SK-N-SH treated with all-trans-retinoic acid at 6 μM for 48 hours (cell line): ENCODE results near the gene AGAP1.

ENCODE experiments used
- ATAC-seq: fragments of 200-7000 bp; cut with Tn5 transposase; 3 replicates; pipeline ENCODE4 v1.9.1; 2020; ENCODE audit warnings: mild to moderate bottlenecking, moderate library complexity
- ARNTL ChIP-seq: fragments of 450-650 bp; formaldehyde crosslinking; IDR thresholded peaks from 2 replicates; pipeline ENCODE4 v1.5.0; 2020; ENCODE audit warnings: low read depth, mild to moderate bottlenecking, moderate library complexity, borderline replicate concordance
- BACH2 ChIP-seq: fragments of 250-450 bp; sonication (Bioruptor Pico); IDR thresholded peaks from 2 replicates; pipeline ENCODE4 v1.9.0; 2021; ENCODE audit warnings: mild to moderate bottlenecking, borderline replicate concordance
- CREB5 ChIP-seq: fragments of 250-450 bp; sonication (Bioruptor Pico); IDR thresholded peaks from 2 replicates; pipeline ENCODE4 v1.5.1; 2020; ENCODE audit warnings: low read depth, mild to moderate bottlenecking, moderate library complexity
- CSDC2 ChIP-seq: fragments of 250-450 bp; sonication (Bioruptor Pico); IDR thresholded peaks from 2 replicates; pipeline ENCODE4 v1.5.0; 2020; ENCODE audit warnings: mild to moderate bottlenecking, moderate library complexity
- GLIS3 ChIP-seq: fragments of 250-450 bp; sonication (Bioruptor Pico); IDR thresholded peaks from 2 replicates; pipeline ENCODE4 v1.5.0; 2020; ENCODE audit warnings: mild to moderate bottlenecking, moderate library complexity
- ISL1 ChIP-seq: fragments of 250-450 bp; sonication (Bioruptor Pico); IDR thresholded peaks from 2 replicates; pipeline ENCODE4 v2.1.2; 2022; ENCODE audit warnings: mild to moderate bottlenecking, moderate library complexity
- OSR1 ChIP-seq: fragments of 250-450 bp; sonication (Bioruptor Pico); IDR thresholded peaks from 2 replicates; pipeline ENCODE4 v1.8.0; 2022; ENCODE audit warnings: moderate library complexity, mild to moderate bottlenecking, inconsistent platforms
- POU6F1 ChIP-seq: fragments of 250-450 bp; sonication (Bioruptor Pico); IDR thresholded peaks from 2 replicates; pipeline ENCODE4 v1.8.0; 2021; ENCODE audit warnings: low read depth, mild to moderate bottlenecking, moderate library complexity, borderline replicate concordance
- PPARA ChIP-seq: fragments of 250-450 bp; sonication (Bioruptor Pico); IDR thresholded peaks from 2 replicates; pipeline ENCODE4 v1.5.0; 2020; ENCODE audit warnings: mild to moderate bottlenecking, borderline replicate concordance
- RARB ChIP-seq: fragments of 250-450 bp; sonication (Bioruptor Pico); IDR thresholded peaks from 2 replicates; pipeline ENCODE4 v1.8.0; 2021; ENCODE audit warnings: mild to moderate bottlenecking, moderate library complexity
- SNAI2 ChIP-seq: fragments of 250-450 bp; sonication (Bioruptor Pico); IDR thresholded peaks from 2 replicates; pipeline ENCODE4 v1.5.0; 2020; ENCODE audit warnings: mild to moderate bottlenecking, moderate library complexity
- TCF4 ChIP-seq: fragments of 250-450 bp; sonication (Bioruptor Pico); IDR thresholded peaks from 2 replicates; pipeline ENCODE4 v1.8.0; 2021; ENCODE audit warnings: mild to moderate bottlenecking, moderate library complexity, borderline replicate concordance
- TOX ChIP-seq: fragments of 250-450 bp; sonication (Bioruptor Pico); IDR thresholded peaks from 2 replicates; pipeline ENCODE4 v1.8.0; 2021; ENCODE audit warnings: mild to moderate bottlenecking, moderate library complexity, borderline replicate concordance
- ZC3H10 ChIP-seq: fragments of 250-450 bp; sonication (Bioruptor Pico); IDR thresholded peaks from 2 replicates; pipeline ENCODE4 v1.5.1; 2021; ENCODE audit warnings: mild to moderate bottlenecking, moderate library complexity
- ZFP3 ChIP-seq: fragments of 250-450 bp; sonication (Bioruptor Pico); IDR thresholded peaks from 2 replicates; pipeline ENCODE4 v1.5.0; 2020; ENCODE audit warnings: mild to moderate bottlenecking, moderate library complexity
- ZFP30 ChIP-seq: fragments of 450-650 bp; formaldehyde crosslinking; IDR thresholded peaks from 2 replicates; pipeline ENCODE4 v1.5.0; 2022; ENCODE audit warnings: mild to moderate bottlenecking, moderate library complexity
- ZNF565 ChIP-seq: fragments of 450-650 bp; formaldehyde crosslinking; conservative IDR thresholded peaks from 2 replicates; pipeline ENCODE4 v1.5.0; 2020; ENCODE audit warnings: low read depth, mild to moderate bottlenecking, moderate library complexity
- ZNF70 ChIP-seq: fragments of 450-650 bp; formaldehyde crosslinking; IDR thresholded peaks from 2 replicates; pipeline ENCODE4 v1.5.0; 2020; ENCODE audit warnings: mild to moderate bottlenecking, moderate library complexity
- ZNF8 ChIP-seq: fragments of 450-650 bp; formaldehyde crosslinking; IDR thresholded peaks from 2 replicates; pipeline ENCODE4 v1.5.0; 2020; ENCODE audit warnings: mild to moderate bottlenecking, moderate library complexity
- TF ChIP-seq, protein P1 (sequence below): fragments of 250-450 bp; sonication (Bioruptor Pico); IDR thresholded peaks from 2 replicates; pipeline ENCODE4 v1.5.0; 2020; ENCODE audit warnings: mild to moderate bottlenecking, moderate library complexity

Gene AGAP1

GRCh38 chr2:235954281-235954680 lies 460.4 kb downstream of the AGAP1 start (continued):
- TF ChIP-seq, protein P1, sequence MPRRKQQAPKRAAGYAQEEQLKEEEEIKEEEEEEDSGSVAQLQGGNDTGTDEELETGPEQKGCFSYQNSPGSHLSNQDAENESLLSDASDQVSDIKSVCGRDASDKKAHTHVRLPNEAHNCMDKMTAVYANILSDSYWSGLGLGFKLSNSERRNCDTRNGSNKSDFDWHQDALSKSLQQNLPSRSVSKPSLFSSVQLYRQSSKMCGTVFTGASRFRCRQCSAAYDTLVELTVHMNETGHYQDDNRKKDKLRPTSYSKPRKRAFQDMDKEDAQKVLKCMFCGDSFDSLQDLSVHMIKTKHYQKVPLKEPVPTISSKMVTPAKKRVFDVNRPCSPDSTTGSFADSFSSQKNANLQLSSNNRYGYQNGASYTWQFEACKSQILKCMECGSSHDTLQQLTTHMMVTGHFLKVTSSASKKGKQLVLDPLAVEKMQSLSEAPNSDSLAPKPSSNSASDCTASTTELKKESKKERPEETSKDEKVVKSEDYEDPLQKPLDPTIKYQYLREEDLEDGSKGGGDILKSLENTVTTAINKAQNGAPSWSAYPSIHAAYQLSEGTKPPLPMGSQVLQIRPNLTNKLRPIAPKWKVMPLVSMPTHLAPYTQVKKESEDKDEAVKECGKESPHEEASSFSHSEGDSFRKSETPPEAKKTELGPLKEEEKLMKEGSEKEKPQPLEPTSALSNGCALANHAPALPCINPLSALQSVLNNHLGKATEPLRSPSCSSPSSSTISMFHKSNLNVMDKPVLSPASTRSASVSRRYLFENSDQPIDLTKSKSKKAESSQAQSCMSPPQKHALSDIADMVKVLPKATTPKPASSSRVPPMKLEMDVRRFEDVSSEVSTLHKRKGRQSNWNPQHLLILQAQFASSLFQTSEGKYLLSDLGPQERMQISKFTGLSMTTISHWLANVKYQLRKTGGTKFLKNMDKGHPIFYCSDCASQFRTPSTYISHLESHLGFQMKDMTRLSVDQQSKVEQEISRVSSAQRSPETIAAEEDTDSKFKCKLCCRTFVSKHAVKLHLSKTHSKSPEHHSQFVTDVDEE (CRISPR knock-in tag): no peak
- TF ChIP-seq ZFP30 (CRISPR knock-in tag): no peak
- no peak for TF ChIP-seq ZNF70 (CRISPR knock-in tag)
- no peak for TF ChIP-seq RARB (CRISPR knock-in tag)
- TF ChIP-seq ARNTL: no peak

DNA sequence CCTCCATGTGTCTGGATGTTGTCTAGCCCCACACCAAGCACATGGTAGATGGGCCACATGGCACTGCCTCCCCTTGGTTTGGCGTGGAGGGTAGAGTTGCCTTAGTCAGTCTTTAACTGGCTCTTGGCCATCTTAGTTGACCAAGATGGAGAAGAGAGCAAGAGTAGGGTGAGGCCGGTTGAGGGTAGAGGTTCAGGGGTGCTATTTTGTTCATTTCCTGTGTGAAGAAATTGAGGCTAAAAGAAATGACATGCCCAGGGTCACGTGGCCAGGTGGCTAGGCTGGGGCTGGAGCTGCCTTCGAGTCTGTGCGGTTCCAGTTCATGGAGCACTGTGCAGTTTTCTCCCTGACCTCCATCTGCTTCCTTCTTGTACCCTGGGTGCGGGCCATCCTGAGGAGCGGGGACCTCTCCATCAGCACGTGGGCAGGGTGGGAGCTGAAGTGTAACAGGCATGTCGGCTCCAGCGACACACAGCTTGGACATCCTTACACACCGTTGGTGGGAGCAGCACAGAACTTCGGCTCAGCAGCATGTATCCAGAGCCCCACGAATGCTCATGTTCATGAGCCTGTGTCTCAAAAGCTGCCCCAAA lies 461.1 kb downstream of the AGAP1 start:
- TF ChIP-seq GLIS3 (CRISPR knock-in tag) (no peak), TCF4 (CRISPR knock-in tag) (no peak), TOX (CRISPR knock-in tag) (no peak), ISL1 (no peak), ZNF70 (CRISPR knock-in tag) (no peak), CSDC2 (no peak), ZFP3 (CRISPR knock-in tag) (no peak), PPARA (CRISPR knock-in tag) (no peak), ZC3H10 (no peak), RARB (CRISPR knock-in tag) (no peak), ZNF8 (CRISPR knock-in tag) (no peak), SNAI2 (CRISPR knock-in tag) (no peak), ZFP30 (CRISPR knock-in tag) (no peak)
- TF ChIP-seq, protein P1 (CRISPR knock-in tag): no peak
- no peak for ATAC-seq

DNA sequence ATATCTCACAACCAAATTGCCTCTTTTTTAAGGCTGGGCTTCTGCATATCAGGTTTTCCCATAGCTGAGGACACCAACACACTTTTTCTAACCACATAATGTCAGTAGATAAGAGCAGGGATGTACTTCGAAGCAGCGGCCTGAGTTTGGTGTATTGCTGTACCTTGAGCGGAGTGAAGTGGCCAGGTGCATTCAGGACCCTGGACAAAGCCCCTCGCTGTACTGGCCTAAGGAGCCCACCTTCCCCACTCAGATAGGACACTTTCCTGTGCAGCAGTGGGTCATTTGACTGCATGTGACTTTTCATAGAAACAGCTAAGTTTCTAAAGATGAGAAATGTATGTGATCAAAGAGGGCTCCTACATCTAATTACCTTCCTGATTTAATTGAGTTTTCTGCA lies 461.8 kb downstream of the AGAP1 start:
- no peak for ATAC-seq
- no peak for TF ChIP-seq ZNF565 (CRISPR knock-in tag)
- TF ChIP-seq TCF4 (CRISPR knock-in tag): no peak
- no peak for TF ChIP-seq BACH2 (CRISPR knock-in tag)
- no peak for TF ChIP-seq ZNF70 (CRISPR knock-in tag)
- no peak for TF ChIP-seq ZFP30 (CRISPR knock-in tag)
- TF ChIP-seq ZFP3 (CRISPR knock-in tag): no peak
- TF ChIP-seq TOX (CRISPR knock-in tag): no peak
- no peak for TF ChIP-seq CSDC2
- no peak for TF ChIP-seq POU6F1
- TF ChIP-seq ISL1: no peak
- TF ChIP-seq CREB5 (CRISPR knock-in tag): no peak
- no peak for TF ChIP-seq ARNTL
- TF ChIP-seq OSR1 (CRISPR knock-in tag): no peak
- TF ChIP-seq, protein P1 (CRISPR knock-in tag): no peak
